ENCODE data around the gene ETS1. TPM values are rescaled to one million over a fixed set of nuclear protein-coding genes. Genes with fewer than 3 reads are reported as not detected.

ETS1 gene
- total RNA-seq, 2 experiments from 2014 or later = 568 to 580 TPM

GRCh38 chr11:128519338-128519737, 68.0 kb downstream of the ETS1 start:
- no peak for DNase-seq
- H3K9me3 Mint-ChIP-seq = no peaks in the 10 kb centered on the region
- peaks cover 67% of the 10 kb centered on the region for H3K36me3 Mint-ChIP-seq
- POLR2A ChIA-PET = interaction anchor here (1.3 to 34.4 kb wide), 14 partner anchors 7 to 228 kb away, joined by 5 to 716 read pairs (median 40); no protein-coding TSS in a partner anchor
- H3K27ac Mint-ChIP-seq = peak overlapping the region; percentile 97
- no peaks in the 10 kb centered on the region for H3K27me3 Mint-ChIP-seq
- peak overlapping the region; percentile 98 for H3K4me3 Mint-ChIP-seq
- ATAC-seq (ENCODE audit: low read depth) = no peak
- peaks cover 46% of the 10 kb centered on the region for H3K4me1 Mint-ChIP-seq

DNA sequence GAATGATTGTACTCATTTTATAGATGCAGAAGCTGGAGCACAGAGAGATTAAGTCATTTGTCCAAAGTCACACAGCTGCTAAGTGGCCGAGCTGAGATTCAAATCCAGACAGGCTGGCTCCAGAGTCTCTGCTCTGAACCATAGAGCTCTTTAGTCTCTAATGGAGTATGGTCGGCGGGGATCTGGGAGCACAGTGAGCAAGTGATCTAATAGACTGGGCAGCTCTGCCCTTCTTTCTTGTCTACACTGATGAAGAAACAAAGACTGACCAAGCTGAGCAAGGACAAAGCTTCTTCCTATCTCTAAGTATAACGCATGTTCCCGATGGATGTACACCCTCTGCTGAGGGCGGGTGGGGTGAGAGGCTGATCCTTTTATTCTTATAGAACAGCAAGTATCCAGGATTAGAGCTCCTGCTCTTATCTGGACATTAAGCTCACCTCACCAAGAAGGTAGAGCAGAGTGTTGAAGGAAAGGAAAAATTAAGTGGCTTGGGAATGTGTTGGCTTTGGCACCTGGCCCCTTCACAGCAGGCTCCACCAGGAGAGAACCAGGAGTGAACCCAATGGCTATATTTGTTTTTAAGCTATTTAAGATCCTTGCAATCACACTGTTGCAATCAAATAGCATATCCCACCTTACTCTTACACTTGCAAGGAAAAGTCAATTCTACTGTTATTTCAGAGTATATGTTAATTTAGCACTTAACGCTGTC, 68.7 kb downstream of the ETS1 start:
- DNase-seq (no peak), ATAC-seq (ENCODE audit: low read depth) (no peak)
- H3K9me3 Mint-ChIP-seq = no peaks in the 10 kb centered on the region
- peak overlapping the region; percentile 98 for H3K4me3 Mint-ChIP-seq
- no peaks in the 10 kb centered on the region for H3K27me3 Mint-ChIP-seq
- POLR2A ChIA-PET = interaction anchor here (0.6 to 34.4 kb wide), 21 partner anchors 7 to 228 kb away, joined by 3 to 716 read pairs (median 8); no protein-coding TSS in a partner anchor
- H3K4me1 Mint-ChIP-seq = peaks cover 46% of the 10 kb centered on the region
- H3K27ac Mint-ChIP-seq = peak overlapping the region; percentile 97
- H3K36me3 Mint-ChIP-seq = peaks cover 72% of the 10 kb centered on the region

GRCh38 chr11:128517451-128518230, 69.7 kb downstream of the ETS1 start:
- ATAC-seq (ENCODE audit: low read depth) = no peak
- POLR2A ChIA-PET = interaction anchor here (0.6 to 34.4 kb wide), 22 partner anchors 7 to 227 kb away, joined by 3 to 716 read pairs (median 8); partner anchors contain the start of gene FLI1
- Mint-ChIP-seq H3K9me3 (no peaks in the 10 kb centered on the region), H3K27me3 (no peaks in the 10 kb centered on the region), H3K36me3 (peaks cover 82% of the 10 kb centered on the region), H3K4me1 (peaks cover 48% of the 10 kb centered on the region), H3K27ac (peak overlapping the region; percentile 97), H3K4me3 (peak overlapping the region; percentile 98)
- DNase-seq = no peak

DNA sequence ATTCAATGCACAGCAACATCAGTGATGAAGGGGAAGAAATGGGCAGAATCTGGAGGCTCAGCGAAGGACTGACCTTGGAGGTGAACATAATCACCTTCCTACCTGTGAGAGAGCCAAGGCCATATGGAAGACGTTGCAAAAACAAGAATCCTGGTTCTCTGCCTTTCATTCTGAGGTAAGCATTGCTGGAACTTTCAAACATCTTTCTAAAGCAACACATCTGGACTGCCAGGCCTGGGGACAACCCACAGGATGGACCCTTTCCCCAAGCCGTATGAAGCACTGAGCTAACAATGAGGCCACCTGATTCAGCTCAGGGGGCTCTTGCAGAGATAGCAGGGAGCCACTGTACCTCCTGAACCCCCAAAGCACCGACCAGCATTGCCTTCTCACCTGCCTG, 70.5 kb downstream of the ETS1 start:
- POLR2A ChIA-PET = interaction anchor here (0.8 to 34.4 kb wide), 16 partner anchors 8 to 226 kb away, joined by 3 to 716 read pairs (median 8); partner anchors contain the start of gene FLI1
- peaks cover 54% of the 10 kb centered on the region for H3K4me1 Mint-ChIP-seq
- DNase-seq (no peak), ATAC-seq (ENCODE audit: low read depth) (no peak)
- H3K9me3 Mint-ChIP-seq = no peaks in the 10 kb centered on the region
- peak overlapping the region; percentile 97 for H3K27ac Mint-ChIP-seq
- peaks cover 89% of the 10 kb centered on the region for H3K36me3 Mint-ChIP-seq
- no peaks in the 10 kb centered on the region for H3K27me3 Mint-ChIP-seq
- peak overlapping the region; percentile 98 for H3K4me3 Mint-ChIP-seq

DNA sequence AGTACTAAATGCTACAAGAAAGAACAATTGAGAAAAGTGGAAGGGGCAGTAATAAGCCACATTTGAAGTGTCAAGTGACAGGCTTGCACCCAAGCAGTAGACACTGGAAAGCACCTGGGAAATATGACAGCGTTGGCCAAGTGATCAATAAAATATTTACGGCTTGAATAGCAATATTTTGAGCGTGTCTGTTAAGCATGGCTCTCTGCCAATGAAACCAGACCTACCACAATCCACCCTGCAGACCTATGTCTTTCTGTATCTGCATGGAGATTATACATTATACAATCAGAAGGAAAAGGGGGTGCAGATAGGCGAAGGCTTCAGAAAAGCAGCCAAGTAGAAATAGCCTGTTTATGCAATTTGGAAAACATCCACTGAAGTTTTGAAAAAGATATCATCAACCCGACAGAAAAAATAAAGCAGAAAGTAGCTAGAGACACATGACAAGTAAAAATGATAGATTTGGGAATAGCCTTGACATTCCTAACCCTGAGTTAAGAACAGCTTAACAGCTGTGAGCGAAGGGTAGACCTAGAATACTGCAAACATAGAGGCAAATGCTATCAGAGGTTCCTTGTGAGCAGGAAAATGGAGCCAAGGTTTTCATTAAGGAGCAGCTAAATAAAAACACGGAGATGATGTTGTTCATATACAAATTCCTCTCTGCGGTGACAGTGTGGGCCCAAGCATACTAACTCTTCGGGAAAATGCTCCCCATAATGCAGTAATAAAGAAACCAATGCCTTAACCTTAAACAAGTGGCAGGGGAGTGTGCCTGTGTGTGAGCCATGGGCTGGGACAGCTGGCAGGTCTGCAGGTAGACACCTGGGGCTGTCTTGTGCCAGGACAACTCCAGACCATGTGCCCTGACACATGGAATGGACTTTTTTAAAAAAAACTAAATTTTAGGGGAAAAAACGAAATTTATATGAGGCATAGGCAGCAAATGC, 71.3 kb downstream of the ETS1 start:
- ATAC-seq (ENCODE audit: low read depth) (no peak), DNase-seq (no peak)
- peaks cover 86% of the 10 kb centered on the region for H3K36me3 Mint-ChIP-seq
- H3K27ac Mint-ChIP-seq = peak overlapping the region; percentile 97
- H3K27me3 Mint-ChIP-seq = no peaks in the 10 kb centered on the region
- H3K9me3 Mint-ChIP-seq = no peaks in the 10 kb centered on the region
- POLR2A ChIA-PET = interaction anchor here (0.8 to 34.4 kb wide), 13 partner anchors 9 to 225 kb away, joined by 3 to 716 read pairs (median 31); partner anchors contain the start of gene FLI1
- peak overlapping the region; percentile 98 for H3K4me3 Mint-ChIP-seq
- H3K4me1 Mint-ChIP-seq = peaks cover 61% of the 10 kb centered on the region

DNA sequence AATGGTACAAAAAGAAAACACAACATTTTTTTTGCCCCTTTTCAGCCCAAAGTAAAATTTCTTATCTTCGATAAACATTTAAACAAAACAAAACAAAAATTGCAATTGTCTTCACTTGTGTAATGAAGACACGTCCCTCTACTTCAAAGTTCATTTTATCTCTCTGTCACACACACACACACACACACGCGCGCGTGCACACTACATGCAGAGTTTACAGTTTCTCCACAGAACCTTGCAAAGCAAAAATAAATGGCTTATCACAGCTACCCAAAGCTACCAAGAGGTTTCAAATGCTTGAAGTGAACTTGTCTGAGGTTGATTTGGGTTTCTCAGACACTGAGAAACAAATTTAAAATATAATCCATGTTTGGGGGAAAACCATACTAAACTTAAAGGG, 72.3 kb downstream of the ETS1 start:
- H3K27ac Mint-ChIP-seq = peak overlapping the region; percentile 97
- peak overlapping the region; percentile 98 for H3K4me3 Mint-ChIP-seq
- peaks cover 79% of the 10 kb centered on the region for H3K36me3 Mint-ChIP-seq
- no peaks in the 10 kb centered on the region for H3K9me3 Mint-ChIP-seq
- POLR2A ChIA-PET = interaction anchor here (0.6 to 34.4 kb wide), 12 partner anchors 10 to 225 kb away, joined by 3 to 716 read pairs (median 8); partner anchors contain the start of gene FLI1
- peaks cover 71% of the 10 kb centered on the region for H3K4me1 Mint-ChIP-seq
- no peaks in the 10 kb centered on the region for H3K27me3 Mint-ChIP-seq
- DNase-seq (no peak), ATAC-seq (ENCODE audit: low read depth) (no peak)

DNA sequence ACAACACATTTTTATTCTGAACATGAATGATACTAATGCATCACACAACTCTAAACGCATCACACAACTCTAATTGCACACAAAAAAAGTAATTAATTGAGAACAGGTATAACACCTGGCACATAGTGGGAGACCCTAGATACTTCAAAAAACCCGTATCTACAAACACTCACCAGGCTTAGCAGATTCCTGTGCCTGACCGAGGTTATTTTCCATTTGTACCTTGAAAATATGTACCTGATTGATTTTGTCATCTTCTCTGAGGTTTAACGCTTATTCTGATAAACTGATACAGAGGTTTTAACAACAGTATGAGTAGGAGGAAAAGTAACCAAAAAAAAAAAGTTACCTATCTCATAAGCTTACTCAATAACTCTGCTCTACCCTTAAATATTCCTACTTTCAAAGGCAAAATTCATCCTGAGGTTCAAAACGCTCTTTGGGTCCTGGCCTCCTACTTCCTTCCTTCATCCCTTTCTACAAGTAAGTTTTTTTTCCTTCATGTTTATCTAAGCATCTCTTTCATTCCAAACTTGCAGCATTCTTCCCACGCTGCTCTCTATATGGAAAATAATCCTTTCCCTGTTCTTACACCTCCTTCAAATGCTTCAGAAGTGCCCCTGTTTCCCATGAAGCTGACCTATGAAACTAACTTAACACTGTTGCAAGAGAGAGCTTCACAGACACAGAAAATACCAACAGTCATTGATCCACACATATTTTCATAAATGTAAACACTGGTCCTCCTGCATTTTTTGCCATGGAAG, 73.3 kb downstream of the ETS1 start:
- ATAC-seq (ENCODE audit: low read depth) (no peak), DNase-seq (no peak)
- Mint-ChIP-seq H3K9me3 (no peaks in the 10 kb centered on the region), H3K27ac (peak overlapping the region; percentile 97), H3K27me3 (no peaks in the 10 kb centered on the region), H3K4me1 (peaks cover 81% of the 10 kb centered on the region), H3K36me3 (peaks cover 80% of the 10 kb centered on the region), H3K4me3 (peak overlapping the region; percentile 98)
- POLR2A ChIA-PET = interaction anchor here (1.1 to 34.4 kb wide), 11 partner anchors 11 to 224 kb away, joined by 3 to 716 read pairs (median 9); no protein-coding TSS in a partner anchor

- peaks cover 72% of the 10 kb centered on the region for H3K36me3 Mint-ChIP-seq
- H3K27ac Mint-ChIP-seq = peak overlapping the region; percentile 97
- no peaks in the 10 kb centered on the region for H3K9me3 Mint-ChIP-seq
- POLR2A ChIA-PET = interaction anchor here (0.9 to 34.4 kb wide), 15 partner anchors 8 to 473 kb away, joined by 3 to 716 read pairs (median 19); no protein-coding TSS in a partner anchor
- H3K4me3 Mint-ChIP-seq = peak overlapping the region; percentile 98
- DNase-seq (peak; percentile 72), ATAC-seq (ENCODE audit: low read depth) (peak; percentile 50)
- H3K27me3 Mint-ChIP-seq = no peaks in the 10 kb centered on the region
- H3K4me1 Mint-ChIP-seq = peaks cover 84% of the 10 kb centered on the region
Observed at GRCh38 chr11:128512474-128512996, 74.8 kb downstream of the ETS1 start.

DNA sequence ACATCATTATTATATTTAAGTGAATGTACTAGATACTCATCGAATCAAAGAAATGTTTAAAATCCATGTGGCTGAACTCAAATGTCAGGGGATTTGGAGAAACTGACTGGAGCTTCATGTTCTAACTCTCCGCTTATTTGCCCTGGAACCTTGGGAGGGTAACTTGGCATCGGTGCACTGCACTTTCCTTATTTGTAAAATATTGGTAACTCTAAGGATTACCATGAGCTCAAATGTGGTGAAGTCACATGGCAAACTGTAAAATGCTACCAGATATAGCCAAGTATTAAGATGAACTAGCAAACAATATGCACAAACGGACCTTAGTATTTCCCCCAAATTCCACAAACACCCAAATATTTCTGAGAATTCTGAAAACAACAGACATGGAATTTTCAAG, 75.6 kb downstream of the ETS1 start:
- ATAC-seq (ENCODE audit: low read depth) = no peak
- Mint-ChIP-seq H3K9me3 (no peaks in the 10 kb centered on the region), H3K27ac (peak overlapping the region; percentile 97), H3K4me3 (peak overlapping the region; percentile 98), H3K27me3 (no peaks in the 10 kb centered on the region), H3K36me3 (peaks cover 71% of the 10 kb centered on the region), H3K4me1 (peaks cover 86% of the 10 kb centered on the region)
- POLR2A ChIA-PET = interaction anchor here (0.8 to 34.4 kb wide), 14 partner anchors 9 to 222 kb away, joined by 3 to 716 read pairs (median 20); no protein-coding TSS in a partner anchor
- DNase-seq = no peak

GRCh38 chr11:128509621-128510389, 77.6 kb downstream of the ETS1 start:
- peak overlapping the region; percentile 98 for H3K4me3 Mint-ChIP-seq
- peaks cover 87% of the 10 kb centered on the region for H3K4me1 Mint-ChIP-seq
- no peaks in the 10 kb centered on the region for H3K9me3 Mint-ChIP-seq
- no peaks in the 10 kb centered on the region for H3K27me3 Mint-ChIP-seq
- POLR2A ChIA-PET = interaction anchor here (0.9 to 34.4 kb wide), 15 partner anchors 8 to 219 kb away, joined by 3 to 716 read pairs (median 15); no protein-coding TSS in a partner anchor
- ATAC-seq (ENCODE audit: low read depth) (no peak), DNase-seq (no peak)
- peaks cover 70% of the 10 kb centered on the region for H3K36me3 Mint-ChIP-seq
- peak overlapping the region; percentile 89 for H3K27ac Mint-ChIP-seq

All from activated naive CD8-positive, alpha-beta T cell treated with anti-CD3 and anti-CD28 coated beads, Interleukin-2, amount 10 ng/mL, durations not matched to agents 7 days and 5 days (primary cell).